IMR-90 (cell line): Measurements from ENCODE around the gene SLC5A3. TPM values are rescaled to one million over a fixed set of nuclear protein-coding genes. Genes with fewer than 3 reads are reported as not detected.

Experiments used
- ATAC-seq: fragments of 200-7000 bp; cut with Tn5 transposase; 2 replicates; pipeline ENCODE4 v1.9.1; 2020; ENCODE audit warnings: low read depth, mild to moderate bottlenecking, moderate library complexity
- BruUV-seq: library from RNA; stranded (reverse); fragments of 400-500 nt; replicated peaks from 2 replicates; lab custom pipeline; 2021; lab: Mats Ljungman, UMichigan
- CTCF ChIA-PET: fragments of 300-600 bp; formaldehyde crosslinking; extraction: SDS; loops from one replicate; lab custom pipeline; 2021; ENCODE audit warnings: antibody characterized with exemption; lab: Yijun Ruan, JAX
- POLR2A ChIA-PET: fragments of 300-600 bp; sonication (Branson Sonifier 250); formaldehyde crosslinking; loops from one replicate; lab custom pipeline; 2022; ENCODE audit warnings: antibody characterized with exemption; ENCODE audit not compliant: unreplicated experiment; lab: Charles Lee
- DNase-seq: peaks from one replicate; pipeline ENCODE4 v3.0.0; 2013
- H2AFZ ChIP-seq: replicated peaks from 2 replicates; pipeline ENCODE3; 2013; ENCODE audit warnings: low read length, mild to moderate bottlenecking; ENCODE audit not compliant: poor library complexity
- H2AK5ac ChIP-seq: 2 replicates; pipeline ENCODE4 v1.6.1; 2013; ENCODE audit warnings: low read depth, low read length, inconsistent platforms
- H2AK9ac ChIP-seq: replicated peaks from 2 replicates; pipeline ENCODE3; 2013; ENCODE audit warnings: mild to moderate bottlenecking, low read depth, low read length, moderate library complexity; ENCODE audit not compliant: poor library complexity
- H2BK120ac ChIP-seq: 2 replicates; pipeline ENCODE4 v1.6.1; 2013; ENCODE audit warnings: low read depth, low read length, inconsistent platforms
- H2BK15ac ChIP-seq: 3 replicates; pipeline ENCODE4 v1.6.1; 2013; ENCODE audit warnings: low read depth, low read length, inconsistent platforms
- H2BK20ac ChIP-seq: 2 replicates; pipeline ENCODE4 v1.6.1; 2013; ENCODE audit warnings: low read depth, mild to moderate bottlenecking, inconsistent platforms, low read length, moderate library complexity
- H2BK5ac ChIP-seq: 2 replicates; pipeline ENCODE4 v1.6.1; 2013; ENCODE audit warnings: mild to moderate bottlenecking, low read depth, low read length, inconsistent platforms; ENCODE audit not compliant: poor library complexity, severe bottlenecking
- H3K14ac ChIP-seq: replicated peaks from 2 replicates; pipeline ENCODE4 v1.6.1; 2013; ENCODE audit warnings: low read depth, low read length, inconsistent platforms
- H3K18ac ChIP-seq: 2 replicates; pipeline ENCODE4 v1.6.1; 2013; ENCODE audit warnings: low read depth, low read length, control low read depth
- H3K23ac ChIP-seq: 2 replicates; pipeline ENCODE4 v1.6.1; 2013; ENCODE audit warnings: low read depth, low read length, inconsistent platforms
- H3K27ac ChIP-seq: 2 replicates; pipeline ENCODE4 v1.5.1; 2013; ENCODE audit warnings: mild to moderate bottlenecking, control low read depth, low read length; ENCODE audit not compliant: insufficient read depth
- H3K27me3 ChIP-seq: 2 replicates; pipeline ENCODE4 v1.6.1; 2013; ENCODE audit warnings: low read length; ENCODE audit not compliant: control insufficient read depth, insufficient read depth
- H3K36me3 ChIP-seq: 2 replicates; pipeline ENCODE4 v1.6.1; 2013; ENCODE audit warnings: low read length, mixed read lengths; ENCODE audit not compliant: control insufficient read depth, insufficient read depth
- H3K4ac ChIP-seq: 2 replicates; pipeline ENCODE4 v1.6.1; 2013; ENCODE audit warnings: low read depth, low read length, inconsistent platforms
- H3K4me1 ChIP-seq: 2 replicates; pipeline ENCODE4 v1.6.1; 2013; ENCODE audit warnings: low read length, mixed read lengths; ENCODE audit not compliant: control insufficient read depth, insufficient read depth
- H3K4me2 ChIP-seq: 2 replicates; pipeline ENCODE4 v1.6.1; 2013; ENCODE audit warnings: low read depth, mild to moderate bottlenecking, control low read depth, low read length, moderate library complexity
- H3K4me3 ChIP-seq: 2 replicates; pipeline ENCODE4 v1.5.1; 2013; ENCODE audit warnings: low read depth, mild to moderate bottlenecking, control low read depth, low read length, moderate library complexity; ENCODE audit not compliant: insufficient read depth
- H3K56ac ChIP-seq: 2 replicates; pipeline ENCODE4 v1.6.1; 2013; ENCODE audit warnings: low read length, inconsistent platforms; ENCODE audit not compliant: insufficient read depth; ENCODE audit errors: extremely low read depth
- H3K79me1 ChIP-seq, 2 experiments: 2 replicates each; pipeline ENCODE4 v1.6.1; 2013; ENCODE audit warnings: low read length in 2 of 2, inconsistent platforms in 1 of 2, low read depth in 1 of 2
- H3K9ac ChIP-seq: 2 replicates; pipeline ENCODE4 v1.6.1; 2013; ENCODE audit warnings: low read depth, low read length, control low read depth
- H3K9me1 ChIP-seq: 2 replicates; pipeline ENCODE4 v1.6.1; 2013; ENCODE audit warnings: low read length, inconsistent platforms; ENCODE audit not compliant: insufficient read depth
- H3K9me3 ChIP-seq: 2 replicates; pipeline ENCODE4 v1.6.1; 2013; ENCODE audit warnings: low read length; ENCODE audit not compliant: control insufficient read depth, insufficient read depth
- H4K20me1 ChIP-seq: 2 replicates; pipeline ENCODE4 v1.6.1; 2013; ENCODE audit warnings: low read length, inconsistent platforms; ENCODE audit not compliant: insufficient read depth
- H4K5ac ChIP-seq: 2 replicates; pipeline ENCODE4 v1.6.1; 2013; ENCODE audit warnings: mild to moderate bottlenecking, low read depth, low read length, control low read depth
- H4K8ac ChIP-seq, 2 experiments: 2 replicates each; pipeline ENCODE4 v1.6.1; 2013; ENCODE audit warnings: low read depth in 2 of 2, low read length in 2 of 2, control low read depth in 1 of 2, inconsistent platforms in 1 of 2
- H4K91ac ChIP-seq: 2 replicates; pipeline ENCODE4 v1.6.1; 2013; ENCODE audit warnings: low read depth, low read length, inconsistent platforms; ENCODE audit not compliant: insufficient read depth
- CEBPB ChIP-seq: IDR thresholded peaks from 2 replicates; pipeline ENCODE4 v1.6.1; 2012; ENCODE audit warnings: low read depth, low read length, improper control_type of control experiment
- CHD1 ChIP-seq: IDR thresholded peaks from 2 replicates; pipeline ENCODE4 v1.6.1; 2012; ENCODE audit warnings: low read depth, low read length, improper control_type of control experiment
- CTCF ChIP-seq: conservative IDR thresholded peaks from 2 replicates; pipeline ENCODE4 v1.5.1; 2012; ENCODE audit warnings: mild to moderate bottlenecking, low read depth, low read length, improper control_type of control experiment
- ELK1 ChIP-seq: fragments of 150-350 bp; IDR thresholded peaks from 2 replicates; pipeline ENCODE4 v1.6.1; 2016; ENCODE audit warnings: low read depth, mild to moderate bottlenecking, low read length, moderate library complexity, borderline replicate concordance
- FOS ChIP-seq: fragments of 150-350 bp; IDR thresholded peaks from 2 replicates; pipeline ENCODE4 v1.6.1; 2016; ENCODE audit warnings: low read depth, low read length
- MAFK ChIP-seq: IDR thresholded peaks from 2 replicates; pipeline ENCODE4 v1.6.1; 2012; ENCODE audit warnings: low read depth, low read length, improper control_type of control experiment
- MAZ ChIP-seq: IDR thresholded peaks from 2 replicates; pipeline ENCODE4 v1.6.1; 2012; ENCODE audit warnings: low read depth, mild to moderate bottlenecking, low read length, improper control_type of control experiment, moderate library complexity, borderline replicate concordance
- MXI1 ChIP-seq: IDR thresholded peaks from 2 replicates; pipeline ENCODE4 v1.6.1; 2012; ENCODE audit warnings: low read depth, mild to moderate bottlenecking, low read length, moderate library complexity, borderline replicate concordance
- RAD21 ChIP-seq: IDR thresholded peaks from 2 replicates; pipeline ENCODE4 v1.6.1; 2012; ENCODE audit warnings: low read length, improper control_type of control experiment
- SMC3 ChIP-seq: fragments of 150-350 bp; IDR thresholded peaks from 2 replicates; pipeline ENCODE4 v1.6.1; 2016; ENCODE audit warnings: low read depth, mild to moderate bottlenecking, antibody characterized with exemption, low read length, moderate library complexity
- USF2 ChIP-seq: fragments of 150-350 bp; IDR thresholded peaks from 2 replicates; pipeline ENCODE4 v1.6.1; 2017; ENCODE audit warnings: mild to moderate bottlenecking, antibody characterized with exemption, low read length, low read depth
- whole genome bisulfite sequencing, 2 experiments: methylation state at CpG; one replicate each; pipeline versions ENCODE4 v1.1.5 to v1.1.7; 2013; ENCODE audit warnings: missing lambda C conversion rate in 2 of 2; ENCODE audit not compliant: insufficient read length in 1 of 2; ENCODE audit errors: extremely low coverage in 2 of 2; 5-methylcytosine and 5-hydroxymethylcytosine counted together
- dilution Hi-C: fragments of 300-500 bp; cut with HindIII; formaldehyde crosslinking; loops from one replicate; pipeline ENCODE4 v1.14.3; 2018; ENCODE audit warnings: low sequenced_read_pairs; ENCODE audit not compliant: unreplicated experiment
- in situ Hi-C: fragments of 300-500 bp; cut with MboI; formaldehyde crosslinking; loops from 3 replicates; pipeline ENCODE4 v1.14.3; 2019; ENCODE audit warnings: low sequenced_read_pairs, inconsistent platforms, mixed read lengths
- intact Hi-C: fragments of 100-400 bp; cut with micrococcal nuclease; formaldehyde crosslinking; loops from 2 replicates; pipeline ENCODE4 v1.10.0; 2022
- polyA plus RNA-seq, 3 experiments: library from polyadenylated mRNA; depleted of rRNA; stranded (reverse); fragments of >200 nt; gene quantifications; 2 replicates each; pipeline ENCODE4 v1.2.3, GENCODE V29; 2012; ENCODE audit warnings: low replicate concordance in 1 of 3
- total RNA-seq: library from RNA; depleted of rRNA; stranded (reverse); fragments of >200 nt; gene quantifications from 2 replicates; pipeline ENCODE4 v1.2.3, GENCODE V29; 2012

SLC5A3 gene
- total and polyA plus RNA-seq, 2 of the 4 experiments (the other 2 are of a cell fraction) = 1.8 to 9.9 TPM

GRCh38 chr21:34120867-34121266 lies 47.5 kb downstream of the SLC5A3 start:
- DNase-seq = no peak
- Histone ChIP-seq H3K27me3 (no peaks in the 10 kb centered on the region), H3K4me1 (no peaks in the 10 kb centered on the region), H3K18ac (no peak overlapping the region), H4K91ac (no peak overlapping the region), H3K4ac (no peak overlapping the region), H2BK120ac (no peak overlapping the region), H4K8ac (no peak overlapping the region), H2BK15ac (no peak overlapping the region), H2AK9ac (no peak overlapping the region), H3K9ac (no peak overlapping the region), H2AFZ (no peak overlapping the region), H4K20me1 (no peaks in the 10 kb centered on the region; the same call in 1 of the 2 replicates), H3K4me3 (no peak overlapping the region), H3K23ac (no peak overlapping the region), H3K9me1 (0 out of 2 replicates have a peak, but pooled peaks cover 3% of the 10 kb centered on the region), H4K5ac (no peak overlapping the region), H2BK20ac (no peak overlapping the region), H3K36me3 (no peaks in the 10 kb centered on the region), H3K56ac (no peak overlapping the region), H3K14ac (no peak overlapping the region), H3K9me3 (no peaks in the 10 kb centered on the region), H2AK5ac (no peak overlapping the region), H3K79me1 (peaks cover 18 to 39% of the 10 kb centered on the region in 2 experiments), H2BK5ac (no peak overlapping the region), H3K4me2 (no peak overlapping the region), H3K27ac (no peak overlapping the region)
- intact Hi-C loops = no loop called here
- in situ Hi-C loops = no loop called here
- TF ChIP-seq USF2 = no peak
- no peak for TF ChIP-seq MAFK
- TF ChIP-seq CTCF = no peak
- no peak for TF ChIP-seq RAD21
- TF ChIP-seq ELK1 = no peak
- no peak for TF ChIP-seq SMC3
- TF ChIP-seq MAZ = no peak
- no peak for TF ChIP-seq FOS
- no peak for TF ChIP-seq MXI1
- no peak for TF ChIP-seq CEBPB
- no peak for TF ChIP-seq CHD1
- dilution Hi-C loops = no loop called here
- no TSS peak for BruUV-seq
- CTCF ChIA-PET = interaction anchor here (1.1 kb wide), 2 partner anchors 16 to 27 kb away, joined by 3 to 4 read pairs; no protein-coding TSS in a partner anchor
- POLR2A ChIA-PET = no interaction called here
- no peak for ATAC-seq
- 90% methylated on average over 2 of the region's 2 CpGs; no CpG with 5 or more reads in 1 of the 2 experiments for WGBS, 2 experiments
